HG03558 (cell line): ENCODE results near the gene TTC23.
"Not testable (repeated sequence)": the region's sequence is repeated elsewhere in the genome, so short reads cannot be mapped to it uniquely, and the experiment has no call there.

Experiments
- ATAC-seq: cut with Tn5 transposase; IDR thresholded peaks from one replicate; pipeline ENCODE4 v1.9.1; 2021; ENCODE audit warnings: moderate number of reproducible peaks; ENCODE audit not compliant: unreplicated experiment; ENCODE audit errors: extremely low read depth

Gene TTC23

GRCh38 chr15:99250857-99251841, 1.8 kb upstream of the TTC23 start, which contains the start of gene LRRC28:
TSS of gene LRRC28 (plus strand) at chr15:99251481. CDS start at chr15:99255958, 4,477 bp downstream.
- ATAC-seq = peak; percentile 85

- no peak for ATAC-seq
These were observed 1.1 kb upstream of the TTC23 start for GRCh38 chr15:99250494-99250856.

DNA sequence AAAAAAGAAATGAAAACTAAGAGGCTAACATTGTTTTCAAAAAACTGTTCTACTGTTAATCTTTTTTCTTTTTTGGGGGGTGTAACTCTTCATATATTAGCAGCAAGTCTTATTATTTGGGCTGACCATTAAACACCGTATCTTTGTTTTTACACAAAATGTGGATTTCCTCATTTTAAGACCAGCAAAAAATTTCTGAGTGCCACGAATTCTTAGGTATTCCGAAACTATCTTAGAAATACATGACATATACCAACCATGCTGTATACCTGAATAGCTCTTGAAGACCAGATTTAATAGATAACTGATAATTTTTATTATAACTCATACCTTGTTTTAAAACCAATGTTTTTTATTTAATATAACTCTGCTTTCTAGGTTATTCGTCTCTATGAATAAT, 620 bp upstream of the TTC23 start:
- no peak for ATAC-seq

DNA sequence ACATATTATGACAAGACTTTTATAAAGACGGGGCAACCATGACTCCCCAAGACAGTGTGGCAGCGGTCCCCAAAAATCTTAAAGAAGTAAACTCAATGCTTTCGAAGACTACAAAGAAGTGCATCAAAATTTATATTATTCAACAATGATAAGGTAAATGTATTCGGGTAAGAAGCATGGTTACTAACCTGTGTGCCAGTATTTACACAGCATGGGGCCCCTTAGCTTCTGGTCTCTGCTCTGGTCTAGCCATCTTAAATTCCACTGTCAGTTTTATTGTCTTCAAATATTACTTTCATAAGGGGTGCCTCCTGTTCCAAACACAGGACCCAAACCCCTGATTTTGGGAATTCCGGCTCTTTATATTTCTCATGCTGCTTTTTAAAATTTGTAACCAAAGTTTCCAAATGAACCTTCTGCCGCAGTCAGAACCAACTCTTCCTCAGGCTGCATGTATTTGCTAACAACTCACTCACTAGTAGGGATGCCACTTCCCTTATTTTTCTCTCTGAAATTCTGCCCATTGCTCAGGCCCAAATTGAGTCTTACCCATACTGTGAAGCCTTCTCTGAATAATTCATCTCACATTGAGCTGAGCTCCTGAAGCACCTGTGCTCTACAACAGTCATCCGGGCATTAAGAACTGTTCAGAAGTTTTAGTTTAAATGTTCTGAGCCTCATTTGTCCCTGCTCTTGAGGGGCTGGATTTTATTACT, 1.2 kb downstream of the TTC23 start:
- ATAC-seq = no peak

- no peak for ATAC-seq
These were observed 2.3 kb downstream of the TTC23 start for GRCh38 chr15:99247062-99247461.

DNA sequence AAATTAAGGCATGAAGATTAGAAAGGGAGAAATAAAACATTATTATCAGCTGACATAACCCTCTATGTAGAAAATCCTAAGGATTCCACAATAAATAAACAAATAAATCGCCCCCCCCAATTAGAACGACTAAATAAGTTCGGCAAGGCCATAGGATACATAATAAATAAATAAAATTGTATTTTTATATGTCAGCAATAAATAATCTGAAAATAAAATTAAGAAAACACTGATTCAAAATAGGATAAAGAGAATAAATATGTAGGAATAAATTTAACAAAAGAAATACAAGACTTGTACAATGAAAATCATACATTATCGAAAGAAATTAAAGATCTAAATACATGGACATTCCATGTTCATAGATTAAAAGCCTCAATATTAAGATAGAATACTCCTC, 5.1 kb downstream of the TTC23 start:
- no peak for ATAC-seq

DNA sequence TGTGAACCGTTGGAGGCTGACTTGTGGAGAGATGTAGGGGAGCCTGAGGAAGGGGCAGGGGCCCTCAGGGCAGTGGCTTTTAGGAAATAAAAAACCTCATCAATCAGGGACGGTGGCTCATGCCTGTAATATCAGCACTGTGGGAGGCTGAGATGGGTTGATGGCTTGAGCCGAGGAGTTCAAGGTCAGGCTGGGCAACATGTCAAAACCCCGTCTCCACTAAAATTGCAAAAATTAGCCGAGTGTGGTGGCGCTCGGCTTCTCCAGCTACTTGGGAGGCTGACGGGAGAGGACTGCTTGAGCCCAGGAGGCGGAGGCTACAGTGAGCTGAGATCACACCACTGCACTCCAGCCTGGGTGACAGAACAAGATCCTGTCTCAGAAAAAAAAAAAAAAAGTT, 7.6 kb downstream of the TTC23 start:
- no peak for ATAC-seq

- peak; percentile 80 for ATAC-seq
These were observed 9.7 kb downstream of the TTC23 start for GRCh38 chr15:99239545-99240198.

GRCh38 chr15:99238849-99239248, 10.5 kb downstream of the TTC23 start:
- ATAC-seq = no peak

DNA sequence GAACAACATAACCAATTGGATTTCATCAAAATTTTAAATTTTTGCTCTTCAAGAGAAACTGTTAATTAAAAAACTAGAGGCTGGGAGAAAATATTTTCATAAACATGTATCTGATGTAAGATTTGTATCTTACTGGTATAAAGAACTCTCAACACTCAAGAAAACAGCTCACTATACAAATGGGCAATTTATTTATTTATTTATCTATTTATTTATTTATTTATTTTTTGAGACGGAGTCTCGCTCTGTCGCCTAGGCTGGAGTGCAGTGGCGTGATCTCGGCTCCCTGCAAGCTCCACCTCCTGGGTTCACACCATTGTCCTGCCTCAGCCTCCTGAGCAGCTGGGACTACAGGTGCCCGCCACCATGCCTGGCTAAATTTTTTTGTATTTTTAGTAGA, 15.2 kb downstream of the TTC23 start:
- not testable (repeated sequence) for ATAC-seq

GRCh38 chr15:99232740-99233139, 16.6 kb downstream of the TTC23 start:
- ATAC-seq = no peak

GRCh38 chr15:99230867-99231266, 18.5 kb downstream of the TTC23 start:
- ATAC-seq = no peak

DNA sequence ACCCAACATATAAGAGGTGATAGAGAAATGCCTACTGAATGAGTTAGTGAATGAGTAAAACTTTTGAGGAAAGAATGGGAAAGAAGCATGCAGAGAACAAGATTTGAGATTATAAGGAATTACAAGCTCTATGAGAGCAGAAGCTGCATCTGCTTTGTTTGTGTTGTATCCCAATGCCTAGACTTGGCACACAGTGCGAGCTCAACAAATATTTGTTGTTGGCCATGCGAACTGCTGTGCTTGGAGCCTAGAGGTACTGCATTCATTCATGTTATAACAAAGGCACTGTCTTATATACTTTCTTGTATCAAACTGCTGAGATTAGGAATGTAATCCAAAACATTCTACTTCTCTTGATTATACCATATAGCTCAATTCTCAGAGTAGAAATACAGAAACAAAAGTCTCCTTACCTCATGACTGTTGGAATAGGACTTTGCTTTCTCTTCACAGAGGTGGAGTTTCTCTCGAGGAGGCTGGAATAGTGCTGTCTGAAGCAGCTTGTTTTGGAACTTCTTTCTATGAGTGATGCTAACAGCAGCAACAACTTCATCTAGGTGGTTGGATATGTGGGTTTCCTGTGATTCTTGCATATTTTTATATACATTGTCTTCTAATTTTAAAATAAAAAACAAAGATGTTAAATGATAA, 21.1 kb downstream of the TTC23 start:
- no peak for ATAC-seq

GRCh38 chr15:99226802-99227201, 22.6 kb downstream of the TTC23 start:
- ATAC-seq = no peak

DNA sequence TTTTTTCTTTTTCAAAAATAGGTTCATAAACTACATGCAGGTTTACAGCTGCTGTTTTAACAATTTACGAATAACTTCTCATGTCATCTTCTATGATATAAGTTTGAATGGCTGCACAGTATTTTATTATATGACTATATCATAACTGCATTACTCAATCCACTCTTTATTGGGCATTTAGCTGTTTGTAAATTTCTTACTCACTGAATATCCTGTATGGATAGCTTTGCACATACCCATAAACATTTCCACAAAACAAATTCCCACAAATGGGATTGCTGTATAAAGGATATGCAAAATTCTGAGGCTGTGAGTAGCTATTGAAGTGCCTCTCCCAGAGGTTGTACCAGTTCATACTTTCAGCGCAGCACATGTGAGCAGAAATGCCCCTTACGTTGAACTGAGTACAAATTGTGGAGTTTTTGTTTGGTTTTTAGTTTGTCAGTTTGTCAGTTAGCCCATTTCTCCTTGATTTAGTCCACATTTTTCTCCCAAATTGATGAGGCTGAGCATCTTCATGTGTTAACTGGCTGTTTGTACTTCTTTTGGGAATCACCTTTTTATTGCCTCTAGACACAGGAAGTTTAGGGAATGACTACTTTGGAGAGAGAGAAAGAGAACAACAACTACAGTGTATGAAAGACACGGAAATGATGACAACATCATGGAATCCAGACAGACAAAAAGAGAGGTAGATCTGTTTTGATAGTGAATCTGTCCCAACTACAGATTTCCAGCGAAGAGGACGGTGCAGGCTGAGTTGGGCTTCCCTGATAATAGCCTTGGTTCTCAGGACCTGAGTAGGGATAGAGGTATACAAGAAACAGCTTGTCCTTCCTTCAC, 24.8 kb downstream of the TTC23 start:
- no peak for ATAC-seq

- no peak for ATAC-seq
These were observed 36.1 kb downstream of the TTC23 start for GRCh38 chr15:99213187-99213811.

- ATAC-seq = no peak
These were observed 37.0 kb downstream of the TTC23 start for GRCh38 chr15:99212406-99212805.

- no peak for ATAC-seq
These were observed 37.5 kb downstream of the TTC23 start for GRCh38 chr15:99211926-99212325.

DNA sequence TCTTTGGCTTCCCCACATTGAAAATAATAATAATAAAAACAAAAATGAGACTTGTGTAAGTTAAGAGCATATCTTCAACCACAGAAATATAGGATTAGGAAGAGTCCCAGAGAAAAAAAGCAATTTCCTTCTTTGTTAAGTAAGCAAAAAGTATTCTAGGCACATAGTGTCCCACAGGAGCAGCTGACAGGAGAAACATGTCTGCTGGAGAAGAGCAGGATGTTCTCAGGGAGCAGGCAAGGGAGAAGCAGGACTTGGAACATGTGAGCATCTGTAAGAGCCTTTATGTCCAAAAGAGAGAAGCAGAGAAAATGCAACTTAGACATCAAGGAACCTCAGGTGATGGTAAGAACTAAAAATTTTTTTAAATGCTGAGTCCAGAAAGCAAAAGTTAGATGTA, 39.0 kb downstream of the TTC23 start:
- no peak for ATAC-seq
